ENCODE measurements around the gene MGAT3. TPM values are rescaled to one million over a fixed set of nuclear protein-coding genes. Genes with fewer than 3 reads are reported as not detected.
"Not testable (repeated sequence)": the region's sequence is repeated elsewhere in the genome, so short reads cannot be mapped to it uniquely, and the experiment has no call there.

The MGAT3 gene
- total and polyA plus RNA-seq, 2 of the 13 experiments (the other 11 are each of a cell fraction or from before 2014, with no cell fraction given): 0.11 to 0.15 TPM

DNA sequence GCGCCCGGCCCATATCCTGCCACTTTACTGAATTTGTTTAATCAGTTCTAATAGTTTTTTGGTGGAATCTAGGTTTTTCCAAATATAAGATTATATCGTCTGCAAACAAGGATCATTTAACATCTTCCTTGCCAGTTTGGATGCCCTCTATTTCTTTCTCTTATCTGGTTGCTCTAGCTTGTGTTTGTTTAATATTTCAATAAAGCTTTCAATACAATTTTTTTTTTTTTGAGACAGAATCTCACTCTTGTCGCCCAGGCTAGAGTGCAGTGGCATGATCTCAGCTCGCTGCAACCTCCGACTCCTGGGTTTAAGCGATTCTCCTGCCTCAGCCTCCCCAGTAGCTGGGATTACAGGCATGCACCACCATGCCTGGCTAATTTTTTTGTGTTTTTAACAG, 43.6 kb upstream of the MGAT3 start:
- in situ Hi-C loops (cut with HindIII; ENCODE audit: extremely low pct_ligation_motif_present, low pct_unique_long_range_greater_than_20kb); FAIRE-seq: not testable (repeated sequence)

DNA sequence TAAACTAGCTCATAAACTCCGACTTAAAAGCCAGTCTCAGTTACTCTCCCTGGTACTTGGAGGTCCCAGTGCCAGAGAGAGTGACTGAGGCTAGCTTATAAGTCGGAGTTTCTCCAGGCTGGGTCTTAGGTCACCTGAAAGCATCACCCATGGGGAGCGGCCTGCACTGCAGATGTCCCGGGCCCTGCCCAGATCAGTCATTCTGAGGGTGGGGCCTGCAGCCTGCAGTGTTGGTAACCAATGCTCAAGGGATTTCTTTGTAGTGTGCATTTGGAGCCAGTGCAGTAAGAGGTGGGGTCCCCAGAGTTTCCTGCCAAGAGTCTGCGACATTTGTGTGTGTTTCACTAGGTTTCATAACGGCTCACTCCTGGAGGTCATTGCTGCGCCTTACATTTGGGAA, 42.4 kb upstream of the MGAT3 start:
- POLR2A ChIA-PET: no interaction called here
- Histone ChIP-seq H3K4me1 (ENCODE audit: insufficient read depth, low read length) (no peaks in the 10 kb centered on the region), H3K4me2 (ENCODE audit: low read depth, low read length) (no peak overlapping the region), H3K27me3 (ENCODE audit: control insufficient read depth in 1 of 2, insufficient read depth in 2 of 2, low read length in 2 of 2) (no peaks in the 10 kb centered on the region), H3K4me3 (replicated peaks in 1 of 3; ENCODE audit: insufficient read depth in 1 of 3, low read depth in 2 of 3, low read length in 3 of 3) (no peak overlapping the region), H3K27ac (ENCODE audit: extremely low read length, insufficient read depth, low read length) (no peak overlapping the region), H3K36me3 (replicated peaks in 1 of 2; ENCODE audit: control insufficient read depth in 1 of 2, insufficient read depth in 2 of 2, low read length in 2 of 2) (peaks cover 16 to 35% of the 10 kb centered on the region in 2 experiments), H4K20me1 (ENCODE audit: insufficient read depth, low read length) (no peaks in the 10 kb centered on the region), H3K79me2 (ENCODE audit: insufficient read depth, low read length) (no peaks in the 10 kb centered on the region), H3K9ac (ENCODE audit: insufficient read depth, low read depth, low read length) (no peak overlapping the region), H3K9me3 (ENCODE audit: low read length) (no peaks in the 10 kb centered on the region), H2AFZ (ENCODE audit: low read length) (no peak overlapping the region)
- ATAC-seq (no peak), DNase-seq (ENCODE audit: low spot score) (no peak), FAIRE-seq (no peak)
- TF ChIP-seq ZNF256 (CRISPR knock-in tag; conservative IDR thresholded peaks at IDR 0.05) (no peak), ZSCAN30 (CRISPR knock-in tag; IDR thresholded peaks at IDR 0.05) (no peak)
- CTCF ChIA-PET (ENCODE audit: low intra/inter-chr PET ratio, low total read pairs): no interaction called here
- no TSS peak for BruUV-seq (replicated peaks)
- 94% methylated on average over 5 of the region's 7 CpGs for WGBS (ENCODE audit: low lambda C conversion rate)
- intact Hi-C loops (cut with micrococcal nuclease; ENCODE audit: unreplicated experiment): no loop called here
- in situ Hi-C loops (cut with HindIII; ENCODE audit: extremely low pct_ligation_motif_present, low pct_unique_long_range_greater_than_20kb): no loop called here

More for the DNA sequence above, 43.6 kb upstream of the MGAT3 start:
- BruUV-seq (replicated peaks); intact Hi-C loops (cut with micrococcal nuclease; ENCODE audit: unreplicated experiment); POLR2A ChIA-PET; H4K20me1 ChIP-seq (ENCODE audit: insufficient read depth, low read length); H3K27ac ChIP-seq (ENCODE audit: extremely low read length, insufficient read depth, low read length); H3K4me2 ChIP-seq (ENCODE audit: low read depth, low read length); H3K9ac ChIP-seq (ENCODE audit: insufficient read depth, low read depth, low read length); H2AFZ ChIP-seq (ENCODE audit: low read length); H3K27me3 ChIP-seq (ENCODE audit: control insufficient read depth in 1 of 2, insufficient read depth in 2 of 2, low read length in 2 of 2); H3K9me3 ChIP-seq (ENCODE audit: low read length); H3K4me1 ChIP-seq (ENCODE audit: insufficient read depth, low read length); H3K79me2 ChIP-seq (ENCODE audit: insufficient read depth, low read length); ATAC-seq; CTCF ChIA-PET (ENCODE audit: low intra/inter-chr PET ratio, low total read pairs); H3K4me3 ChIP-seq (replicated peaks in 1 of 3; ENCODE audit: insufficient read depth in 1 of 3, low read depth in 2 of 3, low read length in 3 of 3); DNase-seq (ENCODE audit: low spot score): not testable (repeated sequence)
- H3K36me3 ChIP-seq (replicated peaks in 1 of 2; ENCODE audit: control insufficient read depth in 1 of 2, insufficient read depth in 2 of 2, low read length in 2 of 2): peaks cover 14 to 24% of the 10 kb centered on the region in 2 experiments
- 97% methylated on average over 7 of the region's 7 CpGs for WGBS (ENCODE audit: low lambda C conversion rate)

DNA sequence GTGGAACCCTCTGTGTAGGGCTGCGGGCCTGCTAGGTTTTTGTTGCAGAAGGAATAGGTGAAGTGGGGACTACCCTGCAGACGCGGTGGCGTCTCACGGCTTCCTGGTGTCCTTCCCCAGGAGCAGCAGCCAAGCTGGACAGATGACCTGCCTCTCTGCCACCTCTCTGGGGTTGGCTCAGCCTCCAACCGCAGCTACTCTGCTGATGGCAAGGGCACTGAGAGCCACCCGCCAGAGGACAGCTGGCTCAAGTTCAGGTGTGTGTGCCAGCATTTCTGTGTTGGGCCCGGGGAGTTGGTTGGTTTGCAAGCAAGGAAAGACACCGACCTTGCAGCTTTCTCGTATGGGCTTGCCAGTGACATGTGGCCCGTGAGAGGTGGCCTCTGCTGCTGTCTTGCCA, 41.9 kb upstream of the MGAT3 start:
- H2AFZ ChIP-seq (ENCODE audit: low read length): no peak overlapping the region
- DNase-seq (ENCODE audit: low spot score): no peak
- intact Hi-C loops (cut with micrococcal nuclease; ENCODE audit: unreplicated experiment) (no loop called here), in situ Hi-C loops (cut with HindIII; ENCODE audit: extremely low pct_ligation_motif_present, low pct_unique_long_range_greater_than_20kb) (no loop called here)
- H3K9ac ChIP-seq (ENCODE audit: insufficient read depth, low read depth, low read length): no peak overlapping the region
- H3K27me3 ChIP-seq (ENCODE audit: control insufficient read depth in 1 of 2, insufficient read depth in 2 of 2, low read length in 2 of 2): no peaks in the 10 kb centered on the region
- peaks cover 16 to 40% of the 10 kb centered on the region in 2 experiments for H3K36me3 ChIP-seq (replicated peaks in 1 of 2; ENCODE audit: control insufficient read depth in 1 of 2, insufficient read depth in 2 of 2, low read length in 2 of 2)
- FAIRE-seq: no peak
- 100% methylated on average over 3 of the region's 11 CpGs for WGBS (ENCODE audit: low lambda C conversion rate)
- no peak overlapping the region for H3K4me3 ChIP-seq (replicated peaks in 1 of 3; ENCODE audit: insufficient read depth in 1 of 3, low read depth in 2 of 3, low read length in 3 of 3)
- CTCF ChIA-PET (ENCODE audit: low intra/inter-chr PET ratio, low total read pairs): no interaction called here
- H3K4me1 ChIP-seq (ENCODE audit: insufficient read depth, low read length): no peaks in the 10 kb centered on the region
- no peak overlapping the region for H3K27ac ChIP-seq (ENCODE audit: extremely low read length, insufficient read depth, low read length)
- POLR2A ChIA-PET: no interaction called here
- BruUV-seq (replicated peaks): no TSS peak
- no peak overlapping the region for H3K4me2 ChIP-seq (ENCODE audit: low read depth, low read length)
- no peaks in the 10 kb centered on the region for H3K9me3 ChIP-seq (ENCODE audit: low read length)
- H3K79me2 ChIP-seq (ENCODE audit: insufficient read depth, low read length): no peaks in the 10 kb centered on the region
- no peak for ATAC-seq
- H4K20me1 ChIP-seq (ENCODE audit: insufficient read depth, low read length): no peaks in the 10 kb centered on the region
- TF ChIP-seq REXO4 (CRISPR knock-in tag; IDR thresholded peaks at IDR 0.05; ENCODE audit: borderline replicate concordance) (no peak), ATM (IDR thresholded peaks at IDR 0.05; ENCODE audit: borderline replicate concordance) (no peak), ZBTB39 (CRISPR knock-in tag; IDR thresholded peaks at IDR 0.05) (no peak), ZSCAN9 (CRISPR knock-in tag; IDR thresholded peaks at IDR 0.05; ENCODE audit: borderline replicate concordance) (no peak), GFI1 (CRISPR knock-in tag; IDR thresholded peaks at IDR 0.05; ENCODE audit: borderline replicate concordance) (no peak), ZNF30 (CRISPR knock-in tag; IDR thresholded peaks at IDR 0.05) (no peak)
